Activated CD8-positive, alpha-beta memory T cell treated with anti-CD3 and anti-CD28 coated beads, Interleukin-2, amount 50 U/mL, for 1 hour (primary cell): ENCODE data around the gene TLL2.

Experiments used
- DNase-seq: peaks from one replicate; pipeline ENCODE4 v3.0.0-alpha.2; 2020; ENCODE audit errors: extremely low read depth

Gene TLL2

GRCh38 chr10:96358851-96359540 lies 154.7 kb downstream of the TLL2 start, which contains the start of gene OPALIN:
Gene OPALIN (minus strand): TSS chr10:96359002. CDS start chr10:96358896, 106 bp downstream.
- no peak for DNase-seq

GRCh38 chr10:96357038-96357620 lies 156.6 kb downstream of the TLL2 start:
- DNase-seq, result no peak

- DNase-seq, result no peak
Observed at GRCh38 chr10:96352582-96352981, 161.1 kb downstream of the TLL2 start.

- no peak for DNase-seq
Observed at GRCh38 chr10:96352027-96352426, 161.7 kb downstream of the TLL2 start.

- DNase-seq, result no peak
Observed at GRCh38 chr10:96346295-96346694, 167.4 kb downstream of the TLL2 start.

- no peak for DNase-seq
Observed at GRCh38 chr10:96345222-96345621, 168.5 kb downstream of the TLL2 start.

GRCh38 chr10:96344178-96344577 lies 169.5 kb downstream of the TLL2 start:
- no peak for DNase-seq

- DNase-seq, result no peak
Observed at GRCh38 chr10:96342402-96342801, 171.3 kb downstream of the TLL2 start.

GRCh38 chr10:96341219-96342182 lies 172.2 kb downstream of the TLL2 start:
- DNase-seq, result no peak

- peak; percentile 1 for DNase-seq
Observed at GRCh38 chr10:96339956-96340904, 173.5 kb downstream of the TLL2 start.

- no peak for DNase-seq
Observed at GRCh38 chr10:96339383-96339782, 174.3 kb downstream of the TLL2 start.

- DNase-seq, result no peak
Observed at GRCh38 chr10:96338279-96338925, 175.3 kb downstream of the TLL2 start.

GRCh38 chr10:96337106-96337505 lies 176.6 kb downstream of the TLL2 start:
- DNase-seq, result no peak

- DNase-seq, result no peak
Observed at GRCh38 chr10:96334616-96335526, 178.9 kb downstream of the TLL2 start.

- no peak for DNase-seq
Observed at GRCh38 chr10:96333101-96333500, 180.6 kb downstream of the TLL2 start.

GRCh38 chr10:96327462-96327861 lies 186.3 kb downstream of the TLL2 start:
- no peak for DNase-seq

GRCh38 chr10:96325719-96326373 lies 187.9 kb downstream of the TLL2 start:
- no peak for DNase-seq

- no peak for DNase-seq
Observed at GRCh38 chr10:96324447-96324846, 189.3 kb downstream of the TLL2 start.

GRCh38 chr10:96322275-96322674 lies 191.5 kb downstream of the TLL2 start:
- no peak for DNase-seq
